Pons (tissue), 1 donor: ENCODE data around the gene FGA.

ENCODE experiments used
- DNase-seq: peaks from one replicate; pipeline ENCODE4 v3.0.0-alpha.2; 2016; ENCODE audit warnings: low spot score

The FGA gene

GRCh38 chr4:154590329-154591006 is at the start of gene FGA:
FGA (minus strand) TSS chr4:154590742; CDS start chr4:154590687, 55 bp downstream.
- DNase-seq, result no peak

- DNase-seq, result no peak
These were observed 43.5 kb upstream of the FGA start for GRCh38 chr4:154634058-154634457.

- no peak for DNase-seq
These were observed 41.3 kb upstream of the FGA start for GRCh38 chr4:154631828-154632227.

GRCh38 chr4:154630324-154630723 is 39.8 kb upstream of the FGA start:
- no peak for DNase-seq

GRCh38 chr4:154626793-154627484 is 36.4 kb upstream of the FGA start:
- peak; percentile 14 for DNase-seq

- no peak for DNase-seq
These were observed 35.4 kb upstream of the FGA start for GRCh38 chr4:154625971-154626370.

GRCh38 chr4:154623995-154624394 is 33.5 kb upstream of the FGA start:
- no peak for DNase-seq

- no peak for DNase-seq
These were observed 32.9 kb upstream of the FGA start for GRCh38 chr4:154623436-154623835.

GRCh38 chr4:154622598-154622997 is 32.1 kb upstream of the FGA start:
- peak; percentile 72 for DNase-seq

- DNase-seq, result no peak
These were observed 29.6 kb upstream of the FGA start for GRCh38 chr4:154620111-154620510.

- DNase-seq, result peak; percentile 79
These were observed 28.3 kb upstream of the FGA start for GRCh38 chr4:154618708-154619315.

GRCh38 chr4:154617820-154618317 is 27.3 kb upstream of the FGA start:
- no peak for DNase-seq

- DNase-seq, result no peak
These were observed 26.2 kb upstream of the FGA start for GRCh38 chr4:154616731-154617130.

- DNase-seq, result no peak
These were observed 25.7 kb upstream of the FGA start for GRCh38 chr4:154616287-154616686.

GRCh38 chr4:154615211-154615610 is 24.7 kb upstream of the FGA start:
- DNase-seq, result no peak

GRCh38 chr4:154614306-154614705 is 23.8 kb upstream of the FGA start:
- DNase-seq, result no peak

GRCh38 chr4:154612472-154613414 is 22.2 kb upstream of the FGA start, which contains the start of gene FGG:
FGG (minus strand) TSS chr4:154612656; CDS start chr4:154612609, 47 bp downstream.
- DNase-seq, result no peak

- DNase-seq, result no peak
These were observed 21.3 kb upstream of the FGA start for GRCh38 chr4:154611833-154612232.

- DNase-seq, result no peak
These were observed 20.0 kb upstream of the FGA start for GRCh38 chr4:154610582-154610981.

- no peak for DNase-seq
These were observed 19.0 kb upstream of the FGA start for GRCh38 chr4:154609532-154609931.

- DNase-seq, result no peak
These were observed 18.1 kb upstream of the FGA start for GRCh38 chr4:154608361-154609252.
